ENCODE data around the gene SPATA21.
A peak's percentile ranks its signal among the peaks of the same experiment; 100 is the strongest.

DNA sequence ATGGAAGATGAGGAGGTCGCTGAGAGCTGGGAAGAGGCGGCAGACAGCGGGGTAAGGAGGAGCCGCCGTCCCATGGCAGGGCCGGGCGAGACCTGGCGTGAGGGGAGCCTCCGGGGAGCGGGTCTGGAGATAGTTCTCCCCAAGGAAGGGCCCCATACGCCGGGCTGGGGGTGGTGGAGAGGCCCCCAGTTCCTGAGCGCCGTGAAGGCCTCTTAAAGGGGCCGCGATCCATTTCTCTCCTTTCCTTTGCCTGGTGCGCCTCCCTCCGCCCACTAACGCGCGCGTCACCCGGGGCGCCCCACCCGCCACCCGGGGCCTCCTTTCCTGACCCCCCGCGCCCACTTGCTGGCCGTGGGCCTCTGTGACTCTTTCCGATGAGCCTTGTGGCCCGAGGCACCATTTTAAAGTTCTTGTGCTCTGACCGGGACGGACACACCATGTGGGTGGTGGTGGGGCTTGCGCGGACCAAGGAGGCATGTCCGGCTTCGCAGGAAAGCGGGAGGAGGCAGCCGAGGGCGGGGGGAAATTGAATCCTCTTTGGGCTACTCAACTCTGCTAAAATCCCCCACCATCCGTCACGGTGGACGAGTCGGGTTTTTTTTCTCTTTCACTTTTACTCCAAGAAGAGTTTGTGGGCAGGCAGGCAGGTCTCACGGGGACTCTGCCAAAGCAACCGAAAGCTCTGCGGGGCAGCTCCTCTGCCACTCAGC is 69.8 kb downstream of the SPATA21 start:
- peak; percentile 68 to 69 for TF ChIP-seq POLR2A (IDR thresholded peaks at IDR 0.05)
- TF ChIP-seq, protein P1, sequence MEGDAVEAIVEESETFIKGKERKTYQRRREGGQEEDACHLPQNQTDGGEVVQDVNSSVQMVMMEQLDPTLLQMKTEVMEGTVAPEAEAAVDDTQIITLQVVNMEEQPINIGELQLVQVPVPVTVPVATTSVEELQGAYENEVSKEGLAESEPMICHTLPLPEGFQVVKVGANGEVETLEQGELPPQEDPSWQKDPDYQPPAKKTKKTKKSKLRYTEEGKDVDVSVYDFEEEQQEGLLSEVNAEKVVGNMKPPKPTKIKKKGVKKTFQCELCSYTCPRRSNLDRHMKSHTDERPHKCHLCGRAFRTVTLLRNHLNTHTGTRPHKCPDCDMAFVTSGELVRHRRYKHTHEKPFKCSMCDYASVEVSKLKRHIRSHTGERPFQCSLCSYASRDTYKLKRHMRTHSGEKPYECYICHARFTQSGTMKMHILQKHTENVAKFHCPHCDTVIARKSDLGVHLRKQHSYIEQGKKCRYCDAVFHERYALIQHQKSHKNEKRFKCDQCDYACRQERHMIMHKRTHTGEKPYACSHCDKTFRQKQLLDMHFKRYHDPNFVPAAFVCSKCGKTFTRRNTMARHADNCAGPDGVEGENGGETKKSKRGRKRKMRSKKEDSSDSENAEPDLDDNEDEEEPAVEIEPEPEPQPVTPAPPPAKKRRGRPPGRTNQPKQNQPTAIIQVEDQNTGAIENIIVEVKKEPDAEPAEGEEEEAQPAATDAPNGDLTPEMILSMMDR (IDR thresholded peaks at IDR 0.05) = peak in 1 of 6 experiments; percentile 2

Measured in thyroid gland (tissue), 4 donors.